ENCODE results near the gene PTPRN. TPM values are rescaled to one million over a fixed set of nuclear protein-coding genes. Genes with fewer than 3 reads are reported as not detected.
"Not testable (repeated sequence)": the region's sequence is repeated elsewhere in the genome, so short reads cannot be mapped to it uniquely, and the experiment has no call there.

PTPRN gene
- total RNA-seq, 2 donors from 2014 or later: 2.6 TPM; not detected in 1

DNA sequence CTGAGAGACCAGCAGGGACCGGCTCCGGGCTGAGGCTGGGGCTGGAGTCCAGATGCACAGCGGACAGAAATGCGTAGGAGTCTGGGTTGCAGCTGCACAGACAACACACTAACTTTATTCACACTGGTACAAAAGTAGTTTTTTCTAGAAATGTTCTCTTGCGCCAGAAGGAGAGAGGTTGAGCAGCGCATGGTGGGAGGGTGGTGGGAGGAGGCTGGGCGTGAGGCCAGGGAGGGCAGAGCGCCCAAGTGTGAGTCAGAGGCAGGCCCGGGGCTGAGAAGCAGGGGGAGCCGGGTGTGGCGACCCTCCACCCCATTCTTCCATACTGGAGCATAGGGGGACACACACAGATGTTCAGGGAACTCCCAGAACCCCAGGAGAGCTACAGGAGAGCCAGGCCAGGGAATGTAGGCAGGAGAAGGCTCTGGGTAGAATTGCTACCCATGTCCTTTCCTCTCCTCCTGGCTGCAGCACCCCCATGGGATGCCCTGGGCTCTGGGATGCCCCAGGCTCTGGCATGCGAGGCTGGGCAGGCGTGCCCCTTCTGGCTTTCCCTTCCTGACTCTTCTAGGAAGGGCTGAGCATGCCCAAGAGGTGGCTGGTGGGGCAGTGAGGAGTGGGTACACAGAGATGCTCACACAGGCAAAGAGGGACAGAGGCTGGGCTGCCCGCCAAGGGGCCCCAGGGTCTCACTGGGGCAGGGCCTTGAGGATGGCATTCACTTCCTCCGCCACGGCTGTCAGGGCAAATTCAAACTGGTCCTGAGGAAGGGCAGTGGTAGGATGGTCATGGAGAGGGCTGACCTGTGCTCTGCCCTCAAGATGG, 19.5 kb downstream of the PTPRN start:
- H3K27ac Mint-ChIP-seq: no peak overlapping the region
- no peak overlapping the region for H3K4me3 Mint-ChIP-seq
- H3K36me3 Mint-ChIP-seq (ENCODE audit: low read depth): no peaks in the 10 kb centered on the region
- DNase-seq: no peak
- ATAC-seq: no peak
- H3K27me3 Mint-ChIP-seq: no peaks in the 10 kb centered on the region
- peaks cover 6% of the 10 kb centered on the region for H3K4me1 Mint-ChIP-seq
- H3K9me3 ChIP-seq (ENCODE audit: control insufficient read depth, low read length, poor library complexity, severe bottlenecking): no peaks in the 10 kb centered on the region

GRCh38 chr2:219289195-219289536, 20.0 kb downstream of the PTPRN start:
- H3K27ac Mint-ChIP-seq: no peak overlapping the region
- H3K27me3 Mint-ChIP-seq: no peaks in the 10 kb centered on the region
- peaks cover 3% of the 10 kb centered on the region for H3K4me1 Mint-ChIP-seq
- H3K36me3 Mint-ChIP-seq (ENCODE audit: low read depth): no peaks in the 10 kb centered on the region
- ATAC-seq (no peak), DNase-seq (no peak)
- no peaks in the 10 kb centered on the region for H3K9me3 ChIP-seq (ENCODE audit: control insufficient read depth, low read length, poor library complexity, severe bottlenecking)
- no peak overlapping the region for H3K4me3 Mint-ChIP-seq

- Mint-ChIP-seq H3K4me1 (peaks cover 4% of the 10 kb centered on the region), H3K27ac (peak overlapping the region; percentile 16), H3K4me3 (no peak overlapping the region), H3K27me3 (no peaks in the 10 kb centered on the region), H3K36me3 (ENCODE audit: low read depth) (peaks cover 4% of the 10 kb centered on the region)
- H3K9me3 ChIP-seq (ENCODE audit: control insufficient read depth, low read length, poor library complexity, severe bottlenecking): no peaks in the 10 kb centered on the region
- ATAC-seq (peak; percentile 24), DNase-seq (no peak)
Measured at GRCh38 chr2:219287580-219288265, 21.5 kb downstream of the PTPRN start.

- not testable (repeated sequence) for H3K4me1 Mint-ChIP-seq; H3K36me3 Mint-ChIP-seq (ENCODE audit: low read depth); H3K9me3 ChIP-seq (ENCODE audit: control insufficient read depth, low read length, poor library complexity, severe bottlenecking); H3K4me3 Mint-ChIP-seq; DNase-seq; H3K27me3 Mint-ChIP-seq
- peak overlapping the region; percentile 16 for H3K27ac Mint-ChIP-seq
- ATAC-seq: peak; percentile 21
Measured at GRCh38 chr2:219287116-219287440, 22.1 kb downstream of the PTPRN start.

DNA sequence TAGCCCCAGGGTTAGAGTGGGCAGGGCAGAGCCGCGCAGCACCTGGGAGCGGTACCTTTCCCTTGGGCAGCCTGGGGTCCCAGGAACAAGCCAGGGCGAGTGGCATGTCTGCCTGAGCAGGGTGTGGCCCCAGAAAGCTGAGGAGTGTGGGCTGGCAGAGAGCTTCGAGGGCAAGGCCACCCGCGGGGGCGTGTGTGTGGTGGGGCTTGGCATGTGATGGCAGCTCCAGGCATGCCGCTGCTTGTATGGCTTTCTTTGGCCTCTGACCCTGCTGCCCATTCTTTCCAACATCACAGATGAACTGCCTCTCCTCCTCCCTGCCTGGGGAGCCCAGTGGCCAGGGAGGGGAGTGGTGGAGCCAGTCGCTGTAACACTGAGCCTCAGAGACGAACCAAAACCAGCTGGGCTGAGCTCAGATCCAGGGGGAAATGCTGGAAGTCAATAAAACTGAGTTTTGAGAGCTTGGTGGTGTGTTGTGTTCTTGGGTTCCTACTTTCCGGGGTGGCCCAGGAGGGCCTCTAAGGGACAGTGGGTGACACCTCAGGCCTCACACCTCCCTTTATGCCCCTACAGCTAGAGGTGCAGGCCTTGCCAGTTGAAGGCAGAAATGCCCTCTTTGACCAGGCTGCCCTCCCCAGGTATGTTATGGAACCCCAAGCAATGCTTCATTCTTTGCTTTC, 22.6 kb downstream of the PTPRN start:
- no peak for DNase-seq
- no peaks in the 10 kb centered on the region for H3K27me3 Mint-ChIP-seq
- peaks cover 4% of the 10 kb centered on the region for H3K4me1 Mint-ChIP-seq
- no peaks in the 10 kb centered on the region for H3K9me3 ChIP-seq (ENCODE audit: control insufficient read depth, low read length, poor library complexity, severe bottlenecking)
- H3K36me3 Mint-ChIP-seq (ENCODE audit: low read depth): peaks cover 4% of the 10 kb centered on the region
- peak overlapping the region; percentile 16 for H3K27ac Mint-ChIP-seq
- peak; percentile 20 for ATAC-seq
- no peak overlapping the region for H3K4me3 Mint-ChIP-seq

- peak; percentile 5 for ATAC-seq
- no peak for DNase-seq
- Mint-ChIP-seq H3K27ac (peak overlapping the region; percentile 75), H3K36me3 (ENCODE audit: low read depth) (peaks cover 4% of the 10 kb centered on the region), H3K27me3 (no peaks in the 10 kb centered on the region), H3K4me1 (peaks cover 6% of the 10 kb centered on the region), H3K4me3 (no peak overlapping the region)
- H3K9me3 ChIP-seq (ENCODE audit: control insufficient read depth, low read length, poor library complexity, severe bottlenecking): no peaks in the 10 kb centered on the region
Measured at GRCh38 chr2:219285894-219286425, 23.2 kb downstream of the PTPRN start.

DNA sequence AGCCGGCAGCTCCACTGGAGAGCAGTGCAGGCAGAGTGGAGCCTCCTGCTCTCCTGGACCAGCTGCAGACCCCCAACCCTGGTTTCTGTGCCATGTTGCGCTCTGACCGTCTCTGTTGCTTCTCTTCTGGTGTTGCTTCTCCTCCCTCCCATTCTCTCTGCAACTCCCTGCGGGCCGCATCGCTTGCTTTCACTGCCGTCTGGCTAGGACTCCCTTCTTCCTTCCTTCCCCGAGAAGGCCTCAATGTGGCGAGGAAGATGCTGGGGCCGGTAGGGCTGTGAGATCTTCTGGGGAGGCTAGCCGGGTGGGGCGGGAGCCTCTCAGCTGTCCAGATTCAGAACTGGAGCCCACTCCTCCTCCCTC, 23.8 kb downstream of the PTPRN start:
- no peak for DNase-seq
- no peak for ATAC-seq
- Mint-ChIP-seq H3K36me3 (ENCODE audit: low read depth) (peaks cover 4% of the 10 kb centered on the region), H3K27ac (peak overlapping the region; percentile 75), H3K4me3 (no peak overlapping the region), H3K27me3 (no peaks in the 10 kb centered on the region), H3K4me1 (peaks cover 6% of the 10 kb centered on the region)
- no peaks in the 10 kb centered on the region for H3K9me3 ChIP-seq (ENCODE audit: control insufficient read depth, low read length, poor library complexity, severe bottlenecking)

DNA sequence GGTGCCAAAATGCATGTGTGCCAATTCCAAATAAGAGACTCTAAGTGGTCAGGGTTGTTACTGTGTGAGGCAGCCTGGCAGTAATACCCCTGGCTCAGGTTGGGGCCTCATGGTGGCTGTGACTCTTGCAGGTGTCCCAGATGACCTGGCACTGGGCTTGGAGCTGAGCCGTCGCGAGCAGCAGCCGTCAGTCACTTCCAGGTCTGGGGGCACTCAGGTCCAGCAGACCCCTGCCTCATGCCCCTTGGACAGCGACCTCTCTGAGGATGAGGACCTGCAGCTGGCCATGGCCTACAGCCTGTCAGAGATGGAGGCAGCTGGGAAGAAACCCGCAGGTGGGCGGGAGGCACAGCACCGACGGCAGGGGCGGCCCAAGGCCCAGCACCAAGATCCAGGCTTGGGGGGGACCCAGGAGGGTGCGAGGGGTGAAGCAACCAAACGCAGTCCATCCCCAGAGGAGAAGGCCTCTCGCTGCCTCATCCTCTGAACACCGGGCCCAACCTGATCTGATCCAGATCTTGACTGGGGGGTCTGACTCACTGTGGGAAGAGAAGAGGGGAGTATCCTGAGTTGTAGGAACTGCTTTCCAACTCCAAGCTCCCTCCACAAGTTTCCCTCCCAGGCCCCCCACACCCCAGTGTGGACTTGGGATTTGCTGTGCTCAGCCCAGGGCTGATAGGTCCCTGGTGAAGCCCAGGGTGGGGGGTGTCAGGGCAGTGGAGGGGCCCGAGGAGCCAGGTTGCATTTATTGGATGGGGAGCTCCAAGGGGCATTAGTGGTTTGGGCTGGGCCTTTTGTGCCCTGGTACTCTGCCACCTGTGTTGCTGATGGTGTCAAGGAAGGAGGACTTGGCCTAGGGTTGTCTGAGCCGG, 24.5 kb downstream of the PTPRN start:
- Mint-ChIP-seq H3K4me3 (no peak overlapping the region), H3K27me3 (no peaks in the 10 kb centered on the region), H3K4me1 (peaks cover 8% of the 10 kb centered on the region), H3K27ac (peak overlapping the region; percentile 90), H3K36me3 (ENCODE audit: low read depth) (peaks cover 4% of the 10 kb centered on the region)
- DNase-seq (no peak), ATAC-seq (no peak)
- no peaks in the 10 kb centered on the region for H3K9me3 ChIP-seq (ENCODE audit: control insufficient read depth, low read length, poor library complexity, severe bottlenecking)

DNA sequence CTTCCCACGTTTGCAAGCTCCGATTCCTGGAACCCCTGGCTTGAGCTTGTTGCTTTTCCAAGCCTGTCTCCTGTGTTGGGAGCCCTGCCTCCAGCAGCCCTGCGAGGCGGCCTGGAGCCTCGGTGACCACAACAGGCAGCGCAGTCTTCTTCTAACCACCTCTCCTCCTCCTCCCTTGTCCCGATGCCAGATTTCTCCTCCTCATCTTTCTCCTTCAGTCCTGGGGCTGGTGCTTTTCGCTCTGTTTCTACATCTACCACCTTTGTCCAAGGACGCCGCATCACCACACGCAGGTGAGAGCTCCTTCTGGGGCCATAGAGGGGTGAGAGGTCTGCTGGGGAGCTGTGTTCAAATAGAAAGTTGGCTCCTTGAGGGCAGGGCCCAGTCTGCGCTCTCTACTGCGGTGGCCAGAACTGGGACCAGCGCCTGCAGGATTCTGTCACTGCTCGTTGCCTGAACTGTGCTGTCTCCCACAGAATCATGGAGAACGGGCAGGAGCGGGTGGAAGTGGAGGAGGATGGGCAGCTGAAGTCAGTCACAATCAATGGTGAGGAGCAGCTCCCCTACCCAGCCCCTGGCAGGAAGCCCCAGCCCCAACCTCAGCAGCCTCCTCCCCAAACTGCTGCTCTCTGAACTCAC, 26.1 kb downstream of the PTPRN start:
- DNase-seq (no peak), ATAC-seq (no peak)
- peak overlapping the region; percentile 43 for H3K4me3 Mint-ChIP-seq
- peaks cover 18% of the 10 kb centered on the region for H3K4me1 Mint-ChIP-seq
- no peaks in the 10 kb centered on the region for H3K9me3 ChIP-seq (ENCODE audit: control insufficient read depth, low read length, poor library complexity, severe bottlenecking)
- no peaks in the 10 kb centered on the region for H3K27me3 Mint-ChIP-seq
- H3K27ac Mint-ChIP-seq: peak overlapping the region; percentile 90
- H3K36me3 Mint-ChIP-seq (ENCODE audit: low read depth): peaks cover 6% of the 10 kb centered on the region

DNA sequence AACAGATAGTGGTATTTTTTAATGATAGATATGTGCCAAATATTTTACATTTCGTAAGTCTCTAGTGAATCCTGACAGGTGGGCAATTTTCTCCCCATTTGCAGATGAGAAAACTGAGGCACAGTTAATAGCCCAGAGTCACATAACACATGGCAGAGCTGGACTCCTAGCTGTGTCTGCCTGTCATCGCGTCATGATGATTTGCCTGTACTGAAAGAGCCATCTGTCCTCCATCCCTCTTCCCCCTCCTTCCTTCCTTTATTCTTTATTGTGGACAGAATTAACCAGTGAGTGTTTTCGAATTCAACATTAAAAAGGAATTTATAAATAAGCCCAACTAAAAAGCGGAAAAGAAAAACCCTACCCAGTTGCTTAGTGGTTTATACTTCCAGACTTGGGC, 26.8 kb downstream of the PTPRN start:
- no peaks in the 10 kb centered on the region for H3K9me3 ChIP-seq (ENCODE audit: control insufficient read depth, low read length, poor library complexity, severe bottlenecking)
- ATAC-seq: no peak
- DNase-seq: no peak
- peaks cover 6% of the 10 kb centered on the region for H3K36me3 Mint-ChIP-seq (ENCODE audit: low read depth)
- no peaks in the 10 kb centered on the region for H3K27me3 Mint-ChIP-seq
- H3K27ac Mint-ChIP-seq: peak overlapping the region; percentile 96
- H3K4me3 Mint-ChIP-seq: no peak overlapping the region
- H3K4me1 Mint-ChIP-seq: peaks cover 25% of the 10 kb centered on the region

DNA sequence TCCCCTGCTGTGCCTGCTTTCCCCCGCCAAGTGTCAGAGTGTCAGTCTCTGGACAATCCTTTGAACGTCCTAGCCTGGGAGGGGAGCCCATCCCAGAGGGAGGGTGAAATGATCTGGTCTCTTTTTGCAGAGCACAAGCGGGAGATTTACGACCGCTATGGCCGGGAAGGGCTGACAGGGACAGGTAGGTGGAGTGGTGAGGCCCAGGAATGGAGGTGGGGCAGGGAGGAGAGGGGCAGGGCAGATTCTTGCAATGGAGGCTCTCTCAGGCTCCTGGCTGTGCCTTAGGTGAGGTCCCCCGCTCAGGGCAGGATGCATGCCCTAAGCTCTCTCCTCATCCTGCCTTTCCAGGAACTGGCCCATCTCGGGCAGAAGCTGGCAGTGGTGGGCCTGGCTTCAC, 27.6 kb downstream of the PTPRN start:
- peak overlapping the region; percentile 96 for H3K27ac Mint-ChIP-seq

GRCh38 chr2:219280651-219281050, 28.6 kb downstream of the PTPRN start:
- DNase-seq (no peak), ATAC-seq (no peak)
- peak overlapping the region; percentile 96 for H3K27ac Mint-ChIP-seq
- no peaks in the 10 kb centered on the region for H3K27me3 Mint-ChIP-seq
- no peaks in the 10 kb centered on the region for H3K9me3 ChIP-seq (ENCODE audit: control insufficient read depth, low read length, poor library complexity, severe bottlenecking)
- H3K4me3 Mint-ChIP-seq: peak overlapping the region; percentile 97
- peaks cover 6% of the 10 kb centered on the region for H3K36me3 Mint-ChIP-seq (ENCODE audit: low read depth)
- peaks cover 28% of the 10 kb centered on the region for H3K4me1 Mint-ChIP-seq

More for the DNA sequence above, 27.6 kb downstream of the PTPRN start:
- DNase-seq (no peak), ATAC-seq (no peak)
- Mint-ChIP-seq H3K27me3 (no peaks in the 10 kb centered on the region), H3K4me1 (peaks cover 28% of the 10 kb centered on the region), H3K36me3 (ENCODE audit: low read depth) (peaks cover 6% of the 10 kb centered on the region), H3K4me3 (no peak overlapping the region)
- no peaks in the 10 kb centered on the region for H3K9me3 ChIP-seq (ENCODE audit: control insufficient read depth, low read length, poor library complexity, severe bottlenecking)

Data from T-helper 17 cell (primary cell).